Astrocyte of the spinal cord (primary cell): Measurements from ENCODE around the gene DHX58.

Experiments used
- DNase-seq: peaks from one replicate; pipeline ENCODE4 v3.0.0; 2011; ENCODE audit warnings: low read depth, low spot score
- H3K4me3 ChIP-seq: 2 replicates; pipeline ENCODE4 v1.5.1; 2011; ENCODE audit warnings: low read depth, mild to moderate bottlenecking, low read length, moderate library complexity
- CTCF ChIP-seq: IDR thresholded peaks from 2 replicates; pipeline ENCODE4 v1.5.1; 2012; ENCODE audit warnings: low read depth, mild to moderate bottlenecking, low read length, inconsistent platforms
- in situ Hi-C: cut with HindIII; loops from 2 replicates; pipeline ENCODE4 v1.10.0; 2017; ENCODE audit warnings: low sequenced_read_pairs

The DHX58 gene

GRCh38 chr17:42135151-42135550 is 22.6 kb upstream of the DHX58 start:
- in situ Hi-C loops: no loop called here
- no peak for TF ChIP-seq CTCF
- no peak overlapping the region for H3K4me3 ChIP-seq
- no peak for DNase-seq

- no peak for DNase-seq
- TF ChIP-seq CTCF: no peak
- in situ Hi-C loops: no loop called here
- H3K4me3 ChIP-seq: no peak overlapping the region
Observed at GRCh38 chr17:42133461-42134041, 21.0 kb upstream of the DHX58 start.

GRCh38 chr17:42132941-42133340 is 20.4 kb upstream of the DHX58 start:
- in situ Hi-C loops: no loop called here
- TF ChIP-seq CTCF: no peak
- no peak overlapping the region for H3K4me3 ChIP-seq
- DNase-seq: peak; percentile 87

GRCh38 chr17:42131981-42132432 is 19.5 kb upstream of the DHX58 start:
- no peak overlapping the region for H3K4me3 ChIP-seq
- no peak for TF ChIP-seq CTCF
- in situ Hi-C loops: no loop called here
- peak; percentile 38 for DNase-seq

GRCh38 chr17:42131232-42131631 is 18.7 kb upstream of the DHX58 start:
- TF ChIP-seq CTCF: no peak
- no peak overlapping the region for H3K4me3 ChIP-seq
- no peak for DNase-seq
- in situ Hi-C loops: no loop called here

GRCh38 chr17:42130310-42130936 is 17.9 kb upstream of the DHX58 start:
- no peak for TF ChIP-seq CTCF
- no peak for DNase-seq
- no peak overlapping the region for H3K4me3 ChIP-seq
- in situ Hi-C loops: no loop called here
